GM04504 (cell line): ENCODE measurements around the gene CITED2.
"Not testable (repeated sequence)": the region's sequence is repeated elsewhere in the genome, so short reads cannot be mapped to it uniquely, and the experiment has no call there.

ENCODE experiments used
- DNase-seq: peaks from one replicate; pipeline ENCODE4 v3.0.0-alpha.2; 2012; ENCODE audit warnings: low read depth

The CITED2 gene

GRCh38 chr6:139374357-139375225, at the start of gene CITED2:
Gene CITED2 (minus strand): TSS chr6:139374648. CDS start chr6:139373944, 704 bp downstream.
- DNase-seq = peak; percentile 96

GRCh38 chr6:139423037-139423703, 48.7 kb upstream of the CITED2 start:
- no peak for DNase-seq

- no peak for DNase-seq
Measured at GRCh38 chr6:139422105-139423036, 47.9 kb upstream of the CITED2 start.

GRCh38 chr6:139418481-139419132, 44.2 kb upstream of the CITED2 start:
- no peak for DNase-seq

GRCh38 chr6:139416146-139416545, 41.7 kb upstream of the CITED2 start:
- no peak for DNase-seq

GRCh38 chr6:139415365-139415764, 40.9 kb upstream of the CITED2 start:
- no peak for DNase-seq

GRCh38 chr6:139412103-139412502, 37.7 kb upstream of the CITED2 start:
- not testable (repeated sequence) for DNase-seq

- DNase-seq = no peak
Measured at GRCh38 chr6:139409026-139409425, 34.6 kb upstream of the CITED2 start.

- DNase-seq = peak; percentile 91
Measured at GRCh38 chr6:139407718-139408222, 33.3 kb upstream of the CITED2 start.

GRCh38 chr6:139406577-139407343, 32.3 kb upstream of the CITED2 start:
- no peak for DNase-seq

- peak; percentile 94 for DNase-seq
Measured at GRCh38 chr6:139402876-139403386, 28.5 kb upstream of the CITED2 start.

GRCh38 chr6:139398658-139399057, 24.2 kb upstream of the CITED2 start:
- DNase-seq = no peak

GRCh38 chr6:139395891-139396301, 21.4 kb upstream of the CITED2 start:
- DNase-seq = no peak

- DNase-seq = no peak
Measured at GRCh38 chr6:139395371-139395770, 20.9 kb upstream of the CITED2 start.

- DNase-seq = no peak
Measured at GRCh38 chr6:139394027-139394649, 19.7 kb upstream of the CITED2 start.

- DNase-seq = no peak
Measured at GRCh38 chr6:139392794-139393193, 18.3 kb upstream of the CITED2 start.

- no peak for DNase-seq
Measured at GRCh38 chr6:139391709-139392108, 17.3 kb upstream of the CITED2 start.

GRCh38 chr6:139390447-139390846, 16.0 kb upstream of the CITED2 start:
- no peak for DNase-seq

GRCh38 chr6:139388384-139388783, 13.9 kb upstream of the CITED2 start:
- DNase-seq = no peak

- DNase-seq = no peak
Measured at GRCh38 chr6:139386404-139386803, 12.0 kb upstream of the CITED2 start.
